SW480 (cell line): ENCODE results near the gene SOX10.

Experiments used
- DNase-seq: peaks from one replicate; pipeline ENCODE4 v3.0.0-alpha.2; 2016; ENCODE audit warnings: low spot score

Gene SOX10

DNA sequence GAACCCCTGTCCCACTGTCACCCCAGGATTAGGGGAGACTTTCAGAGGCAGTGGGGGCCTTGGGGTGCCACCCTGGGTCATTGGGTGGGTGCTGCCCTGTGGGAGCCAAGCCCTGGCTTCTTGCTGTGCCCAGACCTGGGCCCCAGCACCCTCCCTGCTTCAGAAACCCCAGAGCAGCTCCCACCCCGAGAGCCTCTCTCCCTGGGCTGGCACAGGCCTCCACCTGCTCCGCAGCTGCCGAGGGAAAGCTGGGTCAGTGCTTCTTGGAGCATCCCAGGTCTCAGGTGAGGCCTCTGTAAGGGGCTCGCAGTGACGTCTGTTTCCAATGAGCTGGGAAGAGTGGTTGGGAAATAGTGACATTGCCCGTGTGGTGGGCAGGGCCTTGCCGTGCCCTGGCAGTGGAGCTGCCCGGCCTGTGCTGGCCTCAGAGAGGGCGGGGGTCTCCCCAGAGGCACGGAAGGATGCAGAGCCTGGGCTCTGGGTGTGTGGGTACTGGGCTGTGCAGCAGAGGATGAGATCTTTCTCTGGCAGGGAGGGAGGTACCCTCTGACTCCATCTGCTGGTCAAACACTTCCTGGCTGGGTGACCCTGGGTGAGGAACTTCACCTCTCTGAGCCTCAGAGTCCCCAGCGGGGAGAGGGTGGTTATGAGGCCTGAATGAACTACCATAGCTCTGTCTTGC lies 53.9 kb downstream of the SOX10 start:
- no peak for DNase-seq

DNA sequence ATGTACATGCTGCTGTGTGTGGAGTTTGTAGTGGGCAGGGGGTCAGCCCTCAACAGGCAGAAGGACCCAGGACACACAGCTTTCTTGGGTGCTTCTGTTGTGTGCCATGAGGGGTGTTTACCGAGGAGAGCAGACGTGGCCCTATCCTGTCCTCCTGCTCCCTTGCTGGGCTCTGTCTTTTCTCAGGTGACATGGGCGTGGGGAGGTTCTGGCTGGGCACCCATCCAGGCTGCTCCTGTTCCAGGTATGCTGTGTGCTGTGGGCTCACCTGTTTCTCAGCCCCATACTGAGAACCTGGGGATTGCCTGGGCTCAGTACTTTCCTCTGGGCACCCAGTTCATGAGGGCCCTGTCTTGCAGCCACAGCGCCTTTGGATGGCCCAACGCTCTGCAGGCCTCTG lies 55.0 kb downstream of the SOX10 start:
- DNase-seq, result no peak

DNA sequence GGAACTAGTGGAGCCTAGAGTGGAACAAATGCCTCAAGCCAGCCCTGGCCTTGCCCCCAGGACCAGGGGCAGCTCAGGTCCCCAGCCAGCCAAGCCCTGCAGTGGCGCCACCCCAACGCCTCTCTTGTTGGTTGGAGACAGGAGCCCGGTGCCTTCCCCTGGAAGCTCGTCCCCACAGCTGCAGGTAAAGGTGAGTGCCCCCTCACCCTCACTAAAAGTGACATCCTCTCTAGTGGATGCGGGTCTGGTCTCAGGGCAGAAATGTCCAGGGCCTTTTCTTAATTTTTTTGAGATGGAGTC lies 56.8 kb downstream of the SOX10 start:
- DNase-seq, result no peak

DNA sequence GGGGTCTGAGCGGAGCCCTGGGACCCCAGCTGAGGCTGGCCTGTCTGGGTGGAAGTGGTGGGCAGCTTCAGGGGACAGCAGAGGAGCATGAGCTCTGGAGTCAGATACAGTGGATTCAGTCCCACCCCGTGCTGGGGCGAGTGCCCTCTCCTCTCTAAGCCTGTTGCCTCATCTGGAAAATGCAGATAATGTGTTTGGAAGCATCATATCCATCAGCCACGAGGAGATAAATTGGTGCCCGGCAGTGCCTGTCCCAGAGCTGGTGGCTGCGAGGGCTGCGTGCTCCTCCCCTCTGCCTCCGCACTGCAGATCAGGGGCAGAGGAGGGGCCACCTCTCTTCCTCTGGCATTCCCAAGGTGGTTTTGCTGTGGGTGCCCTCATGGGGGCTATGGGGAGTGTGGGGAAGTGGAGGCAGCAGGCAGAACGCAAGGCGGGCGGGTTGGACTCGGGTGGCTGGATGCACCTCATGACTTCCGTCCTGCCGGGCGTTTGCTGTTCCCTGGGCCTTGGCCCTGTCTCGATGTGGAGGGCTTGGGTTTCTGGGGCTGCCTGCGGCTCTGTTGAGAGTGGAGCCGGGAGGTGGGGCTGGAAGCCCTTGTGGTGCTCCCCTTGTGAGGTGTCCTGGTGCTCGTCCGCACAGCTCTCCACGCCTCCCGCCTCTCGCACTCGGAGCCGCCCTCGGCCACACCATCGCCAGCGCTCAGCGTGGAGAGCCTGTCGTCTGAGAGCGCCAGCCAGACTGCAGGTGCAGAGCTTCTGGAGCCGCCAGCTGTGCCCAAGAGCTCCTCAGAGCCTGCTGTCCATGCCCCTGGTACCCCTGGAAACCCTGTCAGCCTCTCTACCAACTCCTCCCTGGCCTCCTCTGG lies 57.4 kb downstream of the SOX10 start:
- no peak for DNase-seq

DNA sequence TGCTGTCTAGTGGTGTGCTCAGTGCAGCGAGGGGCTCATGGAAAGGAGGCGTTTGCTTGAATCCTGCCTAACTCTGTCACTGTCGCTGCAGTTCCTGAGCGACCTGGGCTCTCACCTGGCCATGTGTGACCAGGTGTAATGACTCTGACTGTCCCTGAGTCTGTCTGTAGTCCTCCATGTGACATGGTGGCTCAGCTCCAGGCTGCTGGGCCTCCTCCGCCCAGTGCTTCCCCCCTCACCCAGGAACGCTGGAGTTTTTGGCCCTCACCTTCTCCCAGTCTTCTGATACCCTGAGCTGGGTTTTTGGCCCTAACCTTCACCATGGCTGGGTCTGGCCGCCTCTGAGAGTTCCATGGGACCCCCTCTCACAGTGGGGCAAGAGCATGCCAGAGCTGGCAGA lies 58.0 kb downstream of the SOX10 start:
- no peak for DNase-seq

DNA sequence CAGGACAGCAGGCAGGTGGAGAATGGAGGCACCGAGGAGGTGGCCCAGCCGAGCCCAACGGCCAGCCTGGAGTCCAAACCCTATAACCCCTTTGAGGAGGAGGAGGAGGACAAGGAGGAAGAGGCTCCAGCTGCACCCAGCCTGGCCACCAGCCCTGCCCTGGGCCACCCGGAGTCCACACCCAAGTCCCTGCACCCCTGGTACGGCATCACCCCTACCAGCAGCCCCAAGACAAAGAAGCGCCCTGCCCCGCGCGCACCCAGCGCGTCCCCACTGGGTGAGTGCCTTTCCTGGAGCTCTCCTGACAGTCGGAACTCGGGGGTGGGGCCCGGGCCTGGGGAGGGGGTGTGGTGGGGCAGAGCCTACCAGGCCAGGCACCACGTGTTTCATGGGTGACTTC lies 58.6 kb downstream of the SOX10 start:
- DNase-seq, result no peak

DNA sequence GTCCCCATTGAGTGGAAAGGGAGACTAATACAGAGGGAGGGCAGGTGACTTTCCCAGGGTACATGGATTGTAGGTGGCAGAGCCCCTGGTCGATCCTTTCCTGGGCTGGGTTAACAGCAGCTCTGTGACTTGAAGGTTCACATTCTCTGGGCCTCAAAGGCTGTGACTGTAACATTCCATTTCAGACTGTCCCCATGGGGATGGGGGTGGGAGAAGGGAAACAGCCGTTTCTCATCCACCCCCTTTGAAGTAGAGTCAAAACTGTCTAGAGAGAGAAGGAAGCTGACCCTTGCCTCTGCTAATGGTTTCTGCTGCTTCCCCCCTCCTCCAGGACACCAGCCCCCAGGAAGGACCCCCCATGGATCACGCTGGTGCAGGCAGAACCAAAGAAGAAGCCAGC lies 59.0 kb downstream of the SOX10 start:
- no peak for DNase-seq

DNA sequence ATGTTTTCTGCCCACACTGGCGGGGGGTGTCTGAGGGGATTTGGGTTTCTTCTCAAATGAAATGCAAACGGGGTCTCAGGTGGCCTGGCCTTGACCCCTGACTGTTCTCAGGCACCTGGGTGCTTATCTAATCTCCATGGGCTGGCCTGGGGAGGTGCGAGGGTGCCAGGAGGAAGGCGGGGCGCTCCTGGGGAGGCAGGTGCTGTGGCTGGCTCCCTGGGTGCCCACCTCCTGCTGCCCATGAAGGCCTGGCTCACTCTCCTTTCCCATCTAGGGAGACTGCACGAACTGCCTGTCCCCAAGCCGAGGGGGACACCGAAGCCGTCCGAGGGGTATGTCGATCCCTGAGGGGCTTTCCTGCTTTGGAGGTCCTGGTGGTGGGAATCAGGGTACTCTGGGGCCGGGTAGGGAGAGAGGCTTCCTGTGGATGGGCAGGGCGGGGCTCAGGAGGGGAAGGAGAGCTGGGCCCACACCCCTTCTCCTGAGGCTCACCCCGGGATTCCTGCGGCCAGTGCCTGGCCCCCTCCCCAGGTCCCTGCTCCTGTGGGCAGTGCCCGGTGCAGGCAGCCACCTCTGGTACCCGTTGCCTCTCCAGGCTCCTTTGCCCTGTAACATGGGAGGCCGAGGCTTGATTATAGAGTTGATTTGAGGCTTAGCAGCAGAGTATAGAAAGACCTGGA lies 59.8 kb downstream of the SOX10 start:
- DNase-seq, result no peak

DNA sequence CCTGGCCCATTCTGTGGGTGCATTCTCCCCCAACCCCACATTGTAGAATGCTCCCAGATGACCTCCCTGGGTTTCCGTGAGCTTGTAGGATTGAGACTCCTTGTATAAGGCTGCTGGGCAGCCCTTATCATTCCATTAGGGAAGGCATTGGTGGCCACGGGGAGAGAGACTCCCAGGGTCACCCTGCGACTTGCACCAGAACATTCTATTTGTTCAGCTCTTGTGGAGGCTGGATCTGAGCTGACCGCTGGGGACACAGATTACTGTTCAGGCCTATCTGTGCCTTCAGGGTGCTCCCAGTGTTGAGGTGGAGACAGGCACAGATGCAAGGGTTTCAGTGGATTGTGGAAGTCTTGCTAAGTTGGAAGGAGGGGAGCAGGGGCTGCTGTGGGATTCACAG lies 60.4 kb downstream of the SOX10 start:
- DNase-seq, result no peak
